MM.1S (cell line): ENCODE results near the gene CREB5.

Experiments
- DNase-seq: peaks from one replicate; pipeline ENCODE4 v3.0.0-alpha.2; 2015
- H2AFZ ChIP-seq: fragments of 300-600 bp; sonication (generic); 2 replicates; pipeline ENCODE4 v1.6.0; 2016; ENCODE audit warnings: antibody characterized with exemption, low read length
- H3F3A ChIP-seq: fragments of 300-600 bp; sonication (generic); 2 replicates; pipeline ENCODE4 v1.6.1; 2016; ENCODE audit warnings: mild to moderate bottlenecking, antibody characterized with exemption, low read length, moderate library complexity, mixed read lengths; ENCODE audit not compliant: insufficient read depth
- H3K27ac ChIP-seq: fragments of 300-600 bp; sonication (generic); 2 replicates; pipeline ENCODE4 v1.5.1; 2016; ENCODE audit warnings: mild to moderate bottlenecking, low read length
- H3K27me3 ChIP-seq: fragments of 300-600 bp; sonication (generic); replicated peaks from 2 replicates; pipeline ENCODE4 v1.6.0; 2016; ENCODE audit warnings: low read length; ENCODE audit not compliant: insufficient read depth
- H3K36me3 ChIP-seq: fragments of 300-600 bp; sonication (generic); replicated peaks from 2 replicates; pipeline ENCODE4 v1.6.1; 2016; ENCODE audit warnings: mild to moderate bottlenecking, low read length, mixed read lengths; ENCODE audit not compliant: insufficient read depth
- H3K4me1 ChIP-seq: fragments of 300-600 bp; sonication (generic); 2 replicates; pipeline ENCODE4 v1.6.1; 2016; ENCODE audit warnings: low read length, mixed read lengths
- H3K4me2 ChIP-seq: fragments of 300-600 bp; sonication (generic); 2 replicates; pipeline ENCODE4 v1.6.0; 2016; ENCODE audit warnings: low read depth, low read length
- H3K4me3 ChIP-seq: fragments of 300-600 bp; sonication (generic); 2 replicates; pipeline ENCODE4 v1.5.1; 2016; ENCODE audit warnings: low read length, mixed read lengths
- H3K79me2 ChIP-seq: fragments of 300-600 bp; sonication (generic); 2 replicates; pipeline ENCODE4 v1.6.1; 2016; ENCODE audit warnings: mixed run types, low read length, mixed read lengths
- H3K9ac ChIP-seq: fragments of 300-600 bp; sonication (generic); 2 replicates; pipeline ENCODE4 v1.6.1; 2016; ENCODE audit warnings: low read length, mixed read lengths
- H3K9me2 ChIP-seq: fragments of 300-600 bp; sonication (generic); replicated peaks from 2 replicates; pipeline ENCODE4 v1.6.1; 2016; ENCODE audit warnings: mild to moderate bottlenecking, low read length, mixed read lengths; ENCODE audit not compliant: insufficient read depth
- H3K9me3 ChIP-seq: fragments of 300-600 bp; sonication (generic); replicated peaks from 2 replicates; pipeline ENCODE4 v1.6.1; 2016; ENCODE audit warnings: mild to moderate bottlenecking, low read length, mixed read lengths; ENCODE audit not compliant: insufficient read depth
- H4K20me1 ChIP-seq: fragments of 300-600 bp; sonication (generic); 2 replicates; pipeline ENCODE4 v1.6.1; 2016; ENCODE audit warnings: mild to moderate bottlenecking, low read length, moderate library complexity, mixed read lengths; ENCODE audit not compliant: insufficient read depth
- CTCF ChIP-seq: fragments of 300-600 bp; sonication (generic); IDR thresholded peaks from 2 replicates; pipeline ENCODE4 v1.5.1; 2016; ENCODE audit warnings: antibody characterized with exemption, low read length, mixed read lengths
- EZH2 ChIP-seq: fragments of 300-600 bp; sonication (generic); optimal IDR thresholded peaks from 2 replicates; pipeline ENCODE3; 2017; ENCODE audit warnings: low read depth, mild to moderate bottlenecking, antibody characterized with exemption, low read length, mixed read lengths
- EZH2phosphoT487 ChIP-seq: fragments of 300-600 bp; sonication (generic); IDR thresholded peaks from 2 replicates; pipeline ENCODE4 v1.6.1; 2018; ENCODE audit warnings: antibody characterized with exemption, low read length

CREB5 gene

GRCh38 chr7:28725911-28726310 is 313.6 kb downstream of the CREB5 start:
- Histone ChIP-seq H3K27me3 (no peaks in the 10 kb centered on the region), H3K4me3 (no peak overlapping the region), H3K9me3 (no peaks in the 10 kb centered on the region), H3K9me2 (no peaks in the 10 kb centered on the region; the same call in 1 of the 2 replicates), H3K79me2 (no peaks in the 10 kb centered on the region), H2AFZ (no peak overlapping the region), H3K27ac (no peak overlapping the region), H3K9ac (no peak overlapping the region), H3K36me3 (no peaks in the 10 kb centered on the region), H3F3A (no peaks in the 10 kb centered on the region), H4K20me1 (no peaks in the 10 kb centered on the region), H3K4me2 (no peak overlapping the region), H3K4me1 (0 out of 2 replicates have a peak, but pooled peaks cover 6% of the 10 kb centered on the region)
- TF ChIP-seq CTCF: no peak
- no peak for TF ChIP-seq EZH2
- no peak for TF ChIP-seq EZH2phosphoT487
- no peak for DNase-seq

- Histone ChIP-seq H3K27ac (no peak overlapping the region), H3K4me2 (no peak overlapping the region), H4K20me1 (no peaks in the 10 kb centered on the region), H3K36me3 (no peaks in the 10 kb centered on the region), H3K27me3 (no peaks in the 10 kb centered on the region), H2AFZ (no peak overlapping the region), H3K79me2 (no peaks in the 10 kb centered on the region), H3K9ac (no peak overlapping the region), H3K9me3 (no peaks in the 10 kb centered on the region), H3K9me2 (no peaks in the 10 kb centered on the region; the same call in 1 of the 2 replicates), H3K4me1 (0 out of 2 replicates have a peak, but pooled peaks cover 6% of the 10 kb centered on the region), H3F3A (no peaks in the 10 kb centered on the region), H3K4me3 (no peak overlapping the region)
- no peak for DNase-seq
- TF ChIP-seq CTCF (no peak), EZH2phosphoT487 (no peak), EZH2 (no peak)
Measured at GRCh38 chr7:28726555-28726954, 314.2 kb downstream of the CREB5 start.

- Histone ChIP-seq H4K20me1 (no peaks in the 10 kb centered on the region), H3K27me3 (no peaks in the 10 kb centered on the region), H3K36me3 (no peaks in the 10 kb centered on the region), H3K4me3 (no peak overlapping the region), H3F3A (no peaks in the 10 kb centered on the region), H3K79me2 (no peaks in the 10 kb centered on the region), H3K4me1 (0 out of 2 replicates have a peak, but pooled peaks cover 6% of the 10 kb centered on the region), H3K9me2 (no peaks in the 10 kb centered on the region; the same call in 1 of the 2 replicates), H3K9ac (no peak overlapping the region), H3K27ac (no peak overlapping the region), H3K9me3 (no peaks in the 10 kb centered on the region), H2AFZ (no peak overlapping the region), H3K4me2 (no peak overlapping the region)
- no peak for DNase-seq
- TF ChIP-seq EZH2: no peak
- no peak for TF ChIP-seq EZH2phosphoT487
- TF ChIP-seq CTCF: no peak
Measured at GRCh38 chr7:28729281-28729680, 317.0 kb downstream of the CREB5 start.
